Measurements from ENCODE around the gene GJB1.
"Not testable (repeated sequence)": the region's sequence is repeated elsewhere in the genome, so short reads cannot be mapped to it uniquely, and the experiment has no call there.

The GJB1 gene

GRCh38 chrX:71256856-71257255 is 33.8 kb downstream of the GJB1 start:
- DNase-seq: no peak

- DNase-seq: not testable (repeated sequence)
Observed at GRCh38 chrX:71268624-71269023, 45.6 kb downstream of the GJB1 start.

GRCh38 chrX:71269801-71270395 is 46.9 kb downstream of the GJB1 start:
- DNase-seq: no peak

- not testable (repeated sequence) for DNase-seq
Observed at GRCh38 chrX:71272313-71272712, 49.3 kb downstream of the GJB1 start.
